Stimulated activated CD4-positive, alpha-beta T cell treated with anti-CD3 and anti-CD28 coated beads, TNF-alpha, amount 100 ng/mL, for 4 hours (primary cell): ENCODE measurements around the gene HCK.

ENCODE experiments used
- DNase-seq, 3 experiments: peaks; one replicate each; pipeline ENCODE4 v3.0.0-alpha.2; 2020; ENCODE audit warnings: low read depth in 3 of 3

Gene HCK

DNA sequence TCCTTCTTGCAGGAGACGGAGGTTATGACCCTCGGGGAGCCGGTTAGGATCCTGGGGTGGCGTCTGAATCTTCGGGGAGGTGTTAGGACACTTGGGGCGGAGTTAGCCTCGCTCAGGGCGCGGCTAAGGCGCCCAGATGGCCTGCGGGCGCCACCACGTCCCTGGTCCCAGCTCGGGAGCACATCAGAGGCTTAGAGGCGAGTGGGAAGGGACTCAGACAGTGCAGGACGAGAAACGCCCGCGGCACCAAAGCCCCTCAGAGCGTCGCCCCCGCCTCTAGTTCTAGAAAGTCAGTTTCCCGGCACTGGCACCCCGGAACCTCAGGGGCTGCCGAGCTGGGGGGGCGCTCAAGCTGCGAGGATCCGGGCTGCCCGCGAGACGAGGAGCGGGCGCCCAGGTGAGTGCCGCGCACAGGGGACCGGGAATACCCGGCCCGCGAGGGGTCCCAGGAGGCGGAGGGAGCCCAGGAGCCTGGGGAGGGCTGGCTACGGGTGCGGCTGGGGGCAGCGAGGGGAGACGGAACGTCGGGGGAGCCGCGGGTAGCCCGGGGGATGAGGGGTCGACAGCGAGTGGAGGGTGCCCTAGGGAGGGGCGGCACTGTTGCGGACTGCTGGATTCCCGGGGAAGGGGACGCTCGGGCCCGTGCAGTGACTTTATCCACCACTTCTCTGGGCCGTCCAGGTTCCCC lies at the start of gene HCK:
HCK (plus strand) TSS at position 153 of the 688 bp plus-strand sequence.
- DNase-seq, result no peak

DNA sequence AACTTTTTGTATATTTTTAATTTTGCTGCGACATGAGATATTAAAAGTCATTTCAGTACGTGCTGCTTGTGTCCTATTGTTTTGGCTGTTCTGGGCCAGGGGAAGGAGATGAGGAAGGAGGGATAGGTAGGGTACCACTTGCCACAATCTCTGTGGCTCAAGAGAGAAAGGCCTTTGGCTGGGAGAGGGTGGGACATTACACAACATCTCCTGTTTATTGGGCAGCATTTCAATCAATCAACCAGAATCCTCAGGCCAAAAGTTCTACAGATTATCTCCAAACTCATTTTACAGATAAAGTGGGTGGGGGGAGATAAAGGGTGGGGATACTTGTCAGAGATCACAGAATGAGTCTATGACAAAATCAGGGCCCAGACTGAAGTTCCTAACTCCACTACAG lies 48.7 kb upstream of the HCK start:
- DNase-seq, result no peak

GRCh38 chr20:32004963-32005362 lies 47.1 kb upstream of the HCK start:
- no peak for DNase-seq

DNA sequence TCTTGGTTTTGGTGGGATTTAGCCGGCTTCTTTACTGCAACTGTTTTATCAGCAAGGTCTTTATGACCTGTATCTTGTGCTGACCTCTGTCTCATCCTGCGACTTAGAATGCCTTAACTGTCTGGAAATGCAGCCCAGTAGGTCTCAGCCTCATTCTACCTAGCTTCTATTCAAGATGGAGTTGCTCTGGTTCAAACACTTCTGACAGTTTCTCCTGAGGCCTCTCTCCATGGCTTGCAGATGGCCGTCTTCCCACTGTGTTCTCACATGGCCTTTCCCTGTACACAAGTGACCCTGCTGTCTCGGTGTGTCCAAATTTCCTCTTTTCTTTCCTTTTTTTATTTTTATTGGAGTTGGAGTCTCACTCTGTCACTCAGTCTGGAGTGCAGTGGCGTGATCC lies 46.0 kb upstream of the HCK start:
- DNase-seq, result no peak

- DNase-seq, result no peak
Observed at GRCh38 chr20:32006841-32007786, 44.9 kb upstream of the HCK start.

DNA sequence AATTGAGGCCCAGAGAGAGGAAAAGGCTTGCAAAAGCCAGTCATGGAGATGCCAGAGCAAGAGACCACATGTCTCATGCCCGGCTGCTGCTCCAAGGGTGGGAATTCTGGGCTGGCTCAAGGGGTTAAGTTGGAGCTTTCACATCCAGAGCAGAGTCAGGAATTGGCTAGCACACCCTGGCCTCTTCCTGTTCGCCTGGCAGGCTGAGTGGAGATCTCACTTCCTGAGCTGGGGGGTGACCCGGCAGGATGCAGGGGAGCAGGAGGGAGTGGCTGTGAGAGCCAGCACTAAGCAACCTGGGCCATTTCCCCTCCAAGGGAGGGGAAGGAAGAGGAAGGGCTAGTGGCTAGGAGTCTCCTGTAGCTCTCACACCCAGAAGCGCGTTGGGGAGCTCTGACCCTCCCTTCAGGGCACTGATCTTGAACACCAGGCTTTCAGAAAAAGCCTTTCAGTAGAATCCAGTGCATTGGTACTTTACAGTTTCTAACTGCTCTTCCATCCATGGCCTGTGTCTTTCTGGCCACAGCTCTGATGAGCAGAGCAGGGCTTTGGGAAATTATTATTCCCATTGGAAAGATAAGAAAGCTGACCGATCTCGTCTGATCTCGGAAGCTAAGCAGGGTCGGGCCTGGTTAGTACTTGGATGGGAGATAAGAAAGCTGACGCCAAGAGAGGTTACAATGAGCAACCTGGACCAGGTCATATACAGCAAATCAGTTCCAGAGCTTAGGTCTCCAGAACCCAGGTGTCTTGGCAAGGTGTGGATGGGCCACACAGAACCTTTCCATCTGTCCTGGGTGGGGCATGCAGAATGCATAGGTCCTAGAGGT lies 44.0 kb upstream of the HCK start:
- DNase-seq, result no peak

- no peak for DNase-seq
Observed at GRCh38 chr20:32009564-32009963, 42.5 kb upstream of the HCK start.

GRCh38 chr20:32010101-32010500 lies 41.9 kb upstream of the HCK start, which contains the start of gene CCM2L:
CCM2L (plus strand) TSS chr20:32010438; CDS start chr20:32010455, 17 bp downstream.
- no peak for DNase-seq

DNA sequence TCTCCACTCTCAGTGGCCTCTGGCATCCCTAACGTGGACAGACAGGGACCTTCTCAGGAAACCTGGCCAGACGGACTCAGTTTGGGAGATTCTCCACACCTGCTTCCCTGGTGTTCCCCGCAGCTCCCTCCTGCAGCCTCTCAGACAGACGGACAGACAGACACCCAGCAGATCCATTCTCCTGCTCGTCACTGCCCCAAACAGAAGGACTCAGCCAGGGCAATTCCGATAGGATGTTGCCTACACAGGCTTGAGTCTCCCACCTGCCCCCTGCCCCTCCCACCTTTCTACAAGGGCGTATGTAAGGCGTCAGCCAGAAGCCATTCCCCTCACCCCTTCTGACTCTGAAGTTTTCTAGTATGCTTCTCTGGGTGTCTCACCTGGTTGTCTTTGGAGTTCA lies 41.4 kb upstream of the HCK start:
- no peak for DNase-seq

GRCh38 chr20:32012159-32012688 lies 39.8 kb upstream of the HCK start:
- DNase-seq, result no peak

DNA sequence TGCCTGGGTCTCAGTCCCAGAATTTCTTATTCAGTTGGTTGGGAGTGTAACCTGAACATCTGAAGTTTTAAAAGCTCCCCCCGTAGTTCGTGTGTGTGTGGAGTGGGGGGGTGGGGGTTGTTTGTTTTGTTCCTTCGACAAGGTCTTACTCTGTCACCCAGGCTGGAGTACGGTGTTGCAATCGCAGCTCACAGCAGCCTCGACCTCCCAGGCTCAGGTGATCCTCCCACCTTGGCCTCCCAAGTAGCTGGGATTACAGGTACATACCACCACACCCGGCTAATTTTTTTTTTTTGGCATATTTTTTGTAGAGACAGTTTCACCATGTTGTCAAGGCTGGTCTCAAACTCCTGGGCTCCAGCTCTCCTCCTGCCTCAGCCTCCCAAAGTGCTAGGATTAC lies 38.7 kb upstream of the HCK start:
- no peak for DNase-seq

GRCh38 chr20:32017711-32018251 lies 34.3 kb upstream of the HCK start:
- peak; percentile 4 to 19 (median 16) for DNase-seq

DNA sequence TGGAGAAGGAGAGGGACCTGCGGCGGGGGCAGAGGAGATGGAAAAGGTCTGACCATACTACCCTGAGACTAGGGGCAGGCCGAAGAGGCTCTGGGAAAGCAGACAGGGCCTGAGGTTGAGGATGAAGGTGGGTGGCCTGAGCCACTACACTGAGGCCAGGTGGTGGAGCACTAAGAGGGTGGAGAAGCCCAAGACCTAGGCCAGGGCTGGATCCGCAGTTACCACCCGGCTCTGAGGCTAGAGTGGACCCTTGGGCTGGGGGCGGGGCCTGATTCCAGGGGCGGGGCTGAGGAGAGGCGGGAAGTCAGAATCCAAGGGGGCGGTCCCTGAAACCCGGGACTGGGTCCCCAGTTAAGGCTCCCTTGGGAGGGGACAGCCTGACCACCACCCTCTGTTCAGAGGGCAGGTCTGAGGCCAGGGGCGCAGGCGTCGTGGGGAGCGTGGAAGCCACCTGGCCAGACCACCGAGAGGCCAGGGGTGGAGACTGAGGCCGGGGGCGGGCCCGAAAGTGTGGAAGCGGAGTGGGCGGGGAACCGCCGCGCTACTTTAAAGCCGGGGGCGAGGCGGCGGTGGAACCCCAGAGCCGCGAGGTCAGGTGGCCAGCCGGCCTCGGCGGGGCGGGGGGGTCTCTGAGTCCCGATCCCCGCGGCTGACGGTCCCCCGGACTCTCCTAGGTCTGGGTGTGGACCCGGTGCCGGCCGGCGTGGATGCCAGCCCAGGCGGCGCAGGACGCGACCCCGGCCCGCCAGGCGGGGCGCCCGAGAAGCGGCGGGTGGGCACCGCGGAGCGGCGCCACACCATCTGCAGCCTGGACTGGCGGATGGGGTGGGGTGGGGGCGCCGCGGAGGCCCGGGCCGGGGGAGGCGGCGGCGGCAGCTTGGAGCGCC lies 33.5 kb upstream of the HCK start:
- peak; percentile 8 to 29 (median 26) for DNase-seq

DNA sequence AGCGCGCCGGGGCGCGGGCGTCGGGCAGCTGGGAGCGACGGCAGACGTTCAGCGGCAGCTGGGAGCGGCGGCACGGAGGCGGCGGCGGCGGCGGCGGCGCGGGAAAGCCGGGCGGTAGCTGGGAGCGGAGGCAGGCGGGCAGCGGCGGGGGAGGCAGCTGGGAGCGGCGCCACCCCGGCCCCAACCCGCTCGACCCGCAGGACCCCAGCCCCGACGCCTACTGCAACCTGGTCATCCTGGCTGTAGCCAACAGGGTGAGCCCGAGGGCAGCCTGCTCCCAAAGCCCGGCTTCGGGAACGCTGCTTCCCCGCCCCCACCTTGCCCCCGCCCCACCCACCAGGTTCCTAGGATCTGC lies 32.9 kb upstream of the HCK start:
- DNase-seq, result no peak

GRCh38 chr20:32019563-32020463 lies 32.2 kb upstream of the HCK start:
- DNase-seq, result no peak

- no peak for DNase-seq
Observed at GRCh38 chr20:32021091-32021490, 31.0 kb upstream of the HCK start.

DNA sequence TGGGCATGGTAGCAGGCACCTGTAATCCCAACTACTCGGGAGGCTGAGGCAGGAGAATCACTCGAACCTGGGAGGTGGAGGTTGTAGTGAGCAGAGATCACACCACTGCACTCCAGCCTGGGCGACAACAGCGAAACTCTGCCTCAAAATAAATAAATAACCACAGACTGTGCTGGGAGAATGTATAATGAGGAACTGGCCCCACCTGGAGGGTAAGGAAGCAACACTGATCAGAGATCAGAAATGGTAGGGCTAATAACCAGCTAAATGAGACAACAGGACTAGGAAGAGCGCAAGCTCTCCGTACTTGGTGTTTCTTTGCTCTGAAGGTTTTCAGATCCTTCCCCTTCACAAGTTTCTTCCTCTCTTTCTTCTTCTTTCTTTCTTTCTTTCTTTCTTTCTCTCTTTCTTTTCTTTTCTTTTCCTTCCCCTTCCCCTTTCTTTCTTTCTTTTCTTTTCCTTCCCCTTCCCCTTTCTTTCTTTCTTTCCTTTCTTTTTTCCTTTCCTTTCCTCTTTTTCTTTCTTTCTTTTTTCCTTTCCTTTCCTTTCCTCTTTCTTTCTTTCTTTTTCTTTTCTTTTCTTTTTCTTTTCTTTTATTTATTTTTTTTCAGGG lies 27.3 kb upstream of the HCK start:
- DNase-seq, result no peak

- DNase-seq, result no peak
Observed at GRCh38 chr20:32027643-32028042, 24.4 kb upstream of the HCK start.
